ENCODE data around the gene ETFB.

ETFB gene

DNA sequence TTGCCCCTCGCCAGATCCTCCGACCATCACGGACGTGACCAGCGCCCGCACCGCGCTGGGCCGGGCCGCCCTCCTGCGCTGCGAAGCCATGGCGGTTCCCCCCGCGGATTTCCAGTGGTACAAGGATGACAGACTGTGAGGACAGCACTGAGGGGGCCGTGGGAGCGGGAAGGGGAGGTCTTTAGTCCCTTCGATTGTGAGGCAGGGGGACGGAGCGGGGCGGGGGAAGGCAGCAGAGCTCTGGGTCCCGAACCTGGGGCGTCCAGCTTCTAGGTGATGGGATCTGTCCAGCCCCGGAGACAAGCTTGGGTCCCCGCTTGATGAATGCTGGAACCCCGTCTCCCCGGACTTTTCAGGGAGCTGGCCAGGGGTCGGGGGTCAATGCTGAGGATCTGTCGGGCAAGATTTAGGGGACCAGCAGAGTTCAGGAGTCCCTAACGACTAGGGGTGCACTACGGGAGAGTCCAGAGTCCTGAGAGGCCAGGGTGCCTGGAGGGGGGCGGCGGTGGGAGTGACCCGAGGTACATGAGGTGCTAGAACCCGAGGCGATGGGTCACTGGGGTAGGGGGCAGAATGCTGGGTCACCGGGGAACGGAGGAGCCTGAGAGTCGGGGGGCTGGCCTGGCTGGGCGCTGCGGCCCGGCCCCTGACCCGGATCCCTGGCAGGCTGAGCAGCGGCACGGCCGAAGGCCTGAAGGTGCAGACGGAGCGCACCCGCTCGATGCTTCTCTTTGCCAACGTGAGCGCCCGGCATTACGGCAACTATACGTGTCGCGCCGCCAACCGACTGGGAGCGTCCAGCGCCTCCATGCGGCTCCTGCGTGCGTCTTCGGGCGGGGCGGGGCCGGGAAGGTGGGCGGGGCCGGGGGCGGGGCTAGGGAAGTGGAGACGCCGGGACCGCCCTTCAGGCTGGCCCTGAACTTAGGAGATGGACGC lies 38.9 kb downstream of the ETFB start:
- no peak for DNase-seq (ENCODE audit: low read depth)

DNA sequence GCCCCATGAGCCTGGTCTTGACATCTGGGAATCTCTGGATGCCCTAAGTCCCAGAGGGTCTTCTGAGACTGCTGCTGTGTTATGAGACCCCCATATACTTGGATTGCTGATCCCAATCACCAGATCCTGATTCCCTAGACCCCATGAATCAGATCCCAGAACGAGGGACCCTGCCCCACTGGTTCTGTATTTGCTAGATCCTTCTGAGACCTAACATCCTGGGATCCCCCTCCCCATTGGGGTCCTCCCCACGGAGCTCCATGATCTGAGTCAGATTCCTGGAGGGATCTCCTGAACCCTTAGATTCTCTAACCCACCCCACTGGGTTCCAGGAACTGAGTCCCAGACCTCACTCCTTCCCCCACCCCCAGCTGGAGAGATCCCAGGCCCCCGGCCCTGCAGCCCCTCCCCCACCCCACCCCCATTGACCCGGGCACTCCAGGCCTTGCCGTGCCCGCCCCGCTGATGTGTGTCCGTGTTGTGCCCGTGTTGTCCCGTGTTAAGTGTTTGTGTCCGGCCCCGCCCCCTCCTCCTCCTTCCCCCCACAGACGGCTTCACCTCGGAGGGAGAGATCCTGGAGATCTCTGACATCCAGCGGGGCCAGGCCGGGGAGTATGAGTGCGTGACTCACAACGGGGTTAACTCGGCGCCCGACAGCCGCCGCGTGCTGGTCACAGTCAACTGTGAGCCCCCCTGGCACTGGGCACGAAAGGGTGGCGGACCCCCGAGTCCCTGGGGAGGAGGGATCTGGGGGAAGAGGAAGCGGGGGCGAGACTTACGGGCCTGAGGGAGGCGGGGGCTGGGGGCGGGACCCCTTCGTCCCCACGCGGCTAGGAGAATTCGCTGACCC lies 39.7 kb downstream of the ETFB start:
- DNase-seq (ENCODE audit: low read depth) = no peak

DNA sequence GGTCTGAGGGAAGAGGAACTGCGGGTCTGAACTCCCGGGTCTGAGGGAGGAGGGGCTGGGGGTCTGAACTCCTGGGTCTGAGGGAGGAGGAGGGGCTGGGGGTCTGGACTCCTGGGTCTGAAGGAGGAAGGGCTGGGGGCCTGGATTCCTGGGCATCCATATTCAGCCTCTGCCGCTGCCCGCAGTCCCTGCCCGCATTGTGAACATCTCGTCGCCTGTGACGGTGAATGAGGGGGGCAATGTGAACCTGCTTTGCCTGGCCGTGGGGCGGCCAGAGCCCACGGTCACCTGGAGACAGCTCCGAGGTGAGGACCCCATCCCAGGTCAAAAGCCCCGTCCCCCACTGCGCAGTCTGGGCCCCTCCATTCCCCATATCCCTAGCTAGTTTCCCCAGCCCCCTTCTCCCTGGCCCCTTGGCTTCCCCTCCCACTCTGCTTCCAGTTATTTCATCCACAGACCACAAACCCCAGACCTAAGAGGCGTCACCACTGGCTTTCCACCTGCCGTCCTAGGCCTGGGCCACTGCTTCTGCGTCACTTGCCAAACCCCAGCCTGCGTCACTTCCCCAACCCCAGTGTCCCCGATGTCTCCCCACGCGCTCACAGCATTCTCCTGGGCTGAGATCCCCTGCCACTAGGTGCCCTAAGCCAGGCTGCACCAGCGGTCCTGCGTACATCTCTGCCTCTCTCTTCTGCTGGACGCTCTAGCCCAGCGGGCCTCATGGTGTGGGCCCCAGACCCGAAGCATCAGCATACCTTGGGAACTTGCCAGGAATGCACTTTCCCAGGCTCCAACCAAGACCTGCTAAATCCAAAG lies 40.8 kb downstream of the ETFB start:
- DNase-seq (ENCODE audit: low read depth) = no peak

DNA sequence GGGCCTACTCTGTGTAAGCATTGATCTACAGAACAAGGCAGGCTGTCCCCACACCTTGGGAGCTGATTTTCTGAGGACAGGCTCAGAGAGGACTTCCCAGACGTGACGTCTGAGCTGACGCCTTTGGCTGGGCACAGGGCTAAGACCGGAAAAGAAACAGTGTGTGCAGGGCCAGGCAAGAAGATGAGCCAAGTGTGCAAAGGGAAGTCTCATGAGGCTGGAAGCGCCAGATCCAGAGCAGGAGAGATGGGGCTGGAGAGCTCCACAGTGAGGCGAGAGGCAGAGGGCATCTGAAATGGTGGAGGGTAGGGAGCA lies 42.1 kb downstream of the ETFB start:
- no peak for DNase-seq (ENCODE audit: low read depth)

DNA sequence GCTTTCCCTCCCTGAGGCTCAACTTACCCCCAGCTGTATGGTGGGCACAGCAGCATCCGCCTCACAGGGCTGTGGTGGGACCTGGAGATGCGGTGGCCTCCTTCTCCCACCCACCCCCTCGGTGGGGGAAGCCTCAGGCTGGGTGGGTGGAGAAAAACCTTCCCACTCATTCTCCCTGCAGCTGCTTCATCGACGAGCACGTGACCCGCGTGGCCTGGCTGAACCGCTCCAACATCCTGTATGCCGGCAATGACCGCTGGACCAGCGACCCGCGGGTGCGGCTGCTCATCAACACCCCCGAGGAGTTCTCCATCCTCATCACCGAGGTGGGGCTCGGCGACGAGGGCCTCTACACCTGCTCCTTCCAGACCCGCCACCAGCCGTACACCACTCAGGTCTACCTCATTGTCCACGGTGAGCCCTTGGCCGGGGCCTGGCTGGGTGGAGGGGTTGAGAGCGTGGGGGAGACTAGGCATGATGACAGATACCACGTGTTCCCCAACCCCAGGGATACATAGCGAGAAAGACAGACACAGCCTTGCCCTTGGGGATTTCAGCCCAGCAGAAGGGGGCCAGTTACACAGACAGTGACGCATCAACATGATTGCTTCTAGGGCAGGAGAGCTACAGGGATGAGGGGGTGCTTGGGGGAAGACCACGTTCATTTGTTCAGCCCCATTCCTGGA lies 42.6 kb downstream of the ETFB start:
- no peak for DNase-seq (ENCODE audit: low read depth)

DNA sequence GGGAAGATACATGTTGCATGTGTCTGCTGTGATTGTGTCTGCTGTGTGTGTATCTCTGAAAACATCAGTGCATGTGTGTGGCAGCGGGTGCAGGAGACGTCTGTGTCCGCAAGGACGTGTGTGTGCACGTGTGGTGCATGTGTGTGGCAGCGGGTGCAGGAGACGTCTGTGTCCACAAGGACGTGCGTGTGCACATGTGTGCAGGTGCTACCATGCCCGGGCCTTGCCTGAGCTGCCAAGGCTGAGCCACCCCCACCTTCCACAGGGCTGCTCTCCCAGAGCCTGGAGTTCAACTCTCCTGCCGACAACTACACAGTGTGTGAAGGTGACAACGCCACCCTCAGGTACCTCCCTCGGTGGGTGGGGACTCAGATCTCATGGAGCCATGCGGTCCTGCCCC lies 44.4 kb downstream of the ETFB start:
- DNase-seq (ENCODE audit: low read depth) = no peak

GRCh38 chr19:51320280-51320657 lies 45.9 kb downstream of the ETFB start:
- no peak for DNase-seq (ENCODE audit: low read depth)

GRCh38 chr19:51319649-51320279 lies 46.4 kb downstream of the ETFB start:
- DNase-seq (ENCODE audit: low read depth) = no peak

- no peak for DNase-seq (ENCODE audit: low read depth)
These were observed 47.2 kb downstream of the ETFB start for GRCh38 chr19:51318687-51319648.

DNA sequence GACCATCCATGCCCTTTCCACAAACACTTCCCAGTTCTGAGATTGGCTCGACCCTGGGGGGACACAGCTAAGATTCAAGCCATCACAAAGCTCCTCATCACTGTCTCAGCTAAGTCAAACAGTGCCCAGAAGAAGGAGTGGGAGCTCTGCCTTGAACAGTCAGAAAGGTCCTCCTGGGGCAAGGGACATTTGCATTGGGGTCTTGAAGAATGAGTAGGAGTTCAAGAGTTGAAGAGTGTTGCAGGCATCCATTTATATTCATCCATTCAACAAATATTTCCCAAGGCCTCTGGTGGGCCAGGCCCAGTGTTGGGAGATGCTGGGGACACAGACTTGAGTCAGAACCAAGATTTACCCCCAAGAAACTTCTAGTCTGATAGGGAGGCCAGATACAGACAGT lies 48.2 kb downstream of the ETFB start:
- no peak for DNase-seq (ENCODE audit: low read depth)

DNA sequence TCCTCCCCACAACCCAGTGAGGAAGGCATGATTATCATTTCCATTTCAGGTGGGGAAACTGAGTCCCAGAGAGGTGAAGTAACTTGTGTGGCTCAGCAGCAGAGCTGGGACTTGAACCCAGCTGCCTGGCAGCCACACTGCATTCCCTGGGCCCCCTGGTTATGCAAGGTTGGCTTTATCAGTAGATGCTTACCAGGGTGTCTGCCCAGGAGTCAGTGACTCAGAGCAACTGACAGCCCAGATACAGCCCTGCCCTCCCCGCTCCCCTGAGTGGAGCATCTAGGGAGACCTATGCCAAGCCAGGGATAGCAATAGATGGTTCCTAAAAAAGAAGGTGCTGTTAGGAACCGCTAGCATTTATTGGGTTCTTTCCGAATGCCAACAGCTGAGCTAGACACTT lies 48.8 kb downstream of the ETFB start:
- no peak for DNase-seq (ENCODE audit: low read depth)

GRCh38 chr19:51316688-51317087 lies 49.5 kb downstream of the ETFB start:
- no peak for DNase-seq (ENCODE audit: low read depth)

- DNase-seq (ENCODE audit: low read depth) = no peak
These were observed 54.6 kb downstream of the ETFB start, which contains the start of gene IGLON5 for GRCh38 chr19:51311351-51312257. IGLON5 (plus strand) TSS chr19:51311644; CDS start chr19:51311848, 204 bp downstream.

DNA sequence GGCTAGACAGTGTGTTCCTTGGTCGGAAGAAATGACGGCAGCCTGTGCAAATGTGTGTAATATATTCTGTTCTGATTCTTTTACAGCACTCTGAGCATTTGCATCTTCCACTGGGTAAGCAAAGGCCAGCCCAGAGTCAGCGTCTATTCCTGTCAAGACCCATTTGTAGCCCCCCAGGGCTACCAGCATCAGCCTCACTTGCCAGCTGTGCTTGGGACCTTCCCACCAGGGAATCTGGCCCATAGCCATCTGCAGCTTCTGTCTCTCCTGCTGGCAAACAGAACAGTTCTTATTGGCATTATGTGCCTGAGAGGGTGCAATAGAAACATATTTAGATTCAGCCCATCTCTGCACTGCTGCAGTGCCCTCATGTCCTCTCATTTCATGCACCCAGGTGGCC lies 60.7 kb downstream of the ETFB start:
- DNase-seq (ENCODE audit: low read depth) = no peak

- DNase-seq (ENCODE audit: low read depth) = no peak
These were observed 64.9 kb downstream of the ETFB start for GRCh38 chr19:51301266-51301665.

- no peak for DNase-seq (ENCODE audit: low read depth)
These were observed 68.8 kb downstream of the ETFB start for GRCh38 chr19:51297406-51297805.

DNA sequence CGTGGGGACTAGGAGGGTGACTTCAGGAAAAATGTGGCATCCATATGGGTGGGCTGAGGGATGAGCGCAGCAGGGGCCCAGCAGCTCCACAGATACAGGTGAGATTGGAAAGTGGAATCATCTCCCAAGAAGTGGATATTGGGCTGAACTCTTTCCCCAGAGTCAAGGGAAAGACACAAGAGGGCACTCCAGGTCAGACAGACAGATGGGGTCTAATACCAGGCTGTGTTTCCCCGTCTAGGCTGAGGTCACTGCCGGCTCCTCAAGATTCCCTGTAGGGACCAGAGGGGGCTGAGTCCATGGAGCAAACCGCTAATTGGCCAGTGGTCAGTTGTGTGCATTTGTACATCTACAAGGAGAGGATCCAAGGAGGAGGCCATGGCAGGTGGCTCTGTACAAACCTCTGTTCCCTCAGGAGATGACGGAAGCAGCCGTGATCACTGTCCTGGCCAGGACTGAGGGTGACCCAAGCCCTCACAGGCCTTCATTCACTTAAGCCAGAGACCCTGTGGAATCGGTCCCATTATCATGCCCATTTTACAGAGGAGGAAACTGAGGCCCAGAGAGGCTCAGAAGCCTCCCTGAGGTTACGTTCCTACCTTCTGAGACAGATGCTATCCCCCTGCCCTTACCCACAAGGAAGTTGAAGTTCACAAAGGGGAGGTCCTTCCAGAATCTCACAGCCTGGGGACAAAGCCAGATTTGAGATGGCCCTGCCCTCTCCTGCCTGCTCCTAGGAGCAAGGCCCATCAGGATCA lies 69.7 kb downstream of the ETFB start:
- DNase-seq (ENCODE audit: low read depth) = no peak

All from fibroblast of the conjunctiva (primary cell).